Activated CD8-positive, alpha-beta T cell treated with anti-CD3 and anti-CD28 coated beads, Interleukin-2, amount 10 ng/mL, durations not matched to agents 7 days and 5 days (primary cell): ENCODE results near the gene IL1RAPL1. TPM values are rescaled to one million over a fixed set of nuclear protein-coding genes. Genes with fewer than 3 reads are reported as not detected.

ENCODE experiments used
- ATAC-seq: fragments of 150-1000 bp; cut with Tn5 transposase; one replicate; pipeline ENCODE4 v1.10.0; 2021; ENCODE audit warnings: moderate library complexity
- CTCF ChIA-PET: fragments of 350-600 bp; sonication (Branson Sonifier 250); formaldehyde crosslinking; loops from one replicate; lab custom pipeline; 2021; ENCODE audit warnings: antibody characterized with exemption; lab: Charles Lee
- POLR2A ChIA-PET: fragments of 350-600 bp; sonication (Branson Sonifier 250); formaldehyde crosslinking; loops from one replicate; lab custom pipeline; 2021; ENCODE audit warnings: antibody characterized with exemption; lab: Charles Lee
- DNase-seq: peaks from one replicate; pipeline ENCODE4 v3.0.0-alpha.2; 2020
- H3K27ac Mint-ChIP-seq: one replicate; pipeline ENCODE4 v1.8.0; 2021; ENCODE audit warnings: mild to moderate bottlenecking, mixed read lengths
- H3K27me3 Mint-ChIP-seq: one replicate; pipeline ENCODE4 v1.8.0; 2021; ENCODE audit warnings: low read depth, mixed read lengths
- H3K36me3 Mint-ChIP-seq: one replicate; pipeline ENCODE4 v1.8.0; 2021; ENCODE audit warnings: low read depth, mixed read lengths
- H3K4me1 Mint-ChIP-seq: one replicate; pipeline ENCODE4 v1.8.0; 2021; ENCODE audit warnings: low read depth, mixed read lengths
- H3K4me3 Mint-ChIP-seq: one replicate; pipeline ENCODE4 v1.8.0; 2021; ENCODE audit warnings: mild to moderate bottlenecking, mixed read lengths
- H3K9me3 Mint-ChIP-seq: one replicate; pipeline ENCODE4 v1.8.0; 2022; ENCODE audit warnings: mixed read lengths; ENCODE audit not compliant: insufficient read depth
- microRNA-seq: library from miRNA; unstranded; fragments of <30 nt; microRNA quantifications from one replicate; pipeline ENCODE4 v1.2.0, GENCODE V29; 2022
- total RNA-seq, 2 experiments: library from RNA; stranded (reverse); gene quantifications; one replicate each; pipeline ENCODE4 v1.2.3, GENCODE V29; 2021

IL1RAPL1 gene
- total RNA-seq, 2 experiments from 2014 or later = not detected

- no peak for ATAC-seq
Observed at GRCh38 chrX:30005813-30006212, 1418.6 kb downstream of the IL1RAPL1 start.

More at GRCh38 chrX:30005813-30006212, 1418.6 kb downstream of the IL1RAPL1 start:
- Mint-ChIP-seq H3K9me3 (no peaks in the 10 kb centered on the region), H3K4me1 (no peaks in the 10 kb centered on the region), H3K36me3 (no peaks in the 10 kb centered on the region), H3K4me3 (no peak overlapping the region), H3K27me3 (no peaks in the 10 kb centered on the region), H3K27ac (no peak overlapping the region)
- DNase-seq = no peak
- POLR2A ChIA-PET = no interaction called here
- CTCF ChIA-PET = no interaction called here

Small RNAs within 50 kb of the gene (microRNA-seq; reads per million reads assigned to microRNA genes)
- not detected for gene MIR4666B
